Central memory CD8-positive, alpha-beta T cell (primary cell): ENCODE measurements around the gene FSCN2.

Experiments
- ATAC-seq: fragments of 150-1000 bp; cut with Tn5 transposase; replicated peaks from 2 replicates; pipeline ENCODE4 v1.10.0; 2022; ENCODE audit warnings: mild to moderate bottlenecking, moderate FRiP score, moderate number of reproducible peaks; ENCODE audit not compliant: poor library complexity, severe bottlenecking; ENCODE audit errors: extremely low read depth
- DNase-seq, 2 donors: peaks; one replicate each; pipeline ENCODE4 v3.0.0; 2021; ENCODE audit warnings: low spot score in 2 of 2
- H3K27ac Mint-ChIP-seq: one replicate; pipeline ENCODE4 v1.8.0; 2022; ENCODE audit warnings: low read depth, mild to moderate bottlenecking, moderate library complexity, mixed read lengths
- H3K27me3 Mint-ChIP-seq: one replicate; pipeline ENCODE4 v1.8.0; 2022; ENCODE audit warnings: mixed read lengths
- H3K36me3 Mint-ChIP-seq: one replicate; pipeline ENCODE4 v1.8.0; 2022; ENCODE audit warnings: mild to moderate bottlenecking, moderate library complexity, mixed read lengths; ENCODE audit not compliant: insufficient read depth
- H3K4me1 Mint-ChIP-seq: one replicate; pipeline ENCODE4 v1.8.0; 2022; ENCODE audit warnings: mixed read lengths
- H3K4me3 Mint-ChIP-seq: one replicate; pipeline ENCODE4 v1.8.0; 2022; ENCODE audit warnings: mild to moderate bottlenecking, moderate library complexity, mixed read lengths
- H3K9me3 Mint-ChIP-seq: one replicate; pipeline ENCODE4 v1.8.0; 2022; ENCODE audit warnings: mixed read lengths

Gene FSCN2

GRCh38 chr17:81494626-81495377 is 33.4 kb upstream of the FSCN2 start:
- H3K4me1 Mint-ChIP-seq, result no peaks in the 10 kb centered on the region
- H3K27me3 Mint-ChIP-seq, result peaks cover 45% of the 10 kb centered on the region
- no peak for ATAC-seq

GRCh38 chr17:81498953-81499600 is 29.1 kb upstream of the FSCN2 start:
- H3K36me3 Mint-ChIP-seq, result no peaks in the 10 kb centered on the region
- DNase-seq (no peak), ATAC-seq (no peak)
- H3K4me3 Mint-ChIP-seq, result no peak overlapping the region
- no peak overlapping the region for H3K27ac Mint-ChIP-seq
- H3K4me1 Mint-ChIP-seq, result no peaks in the 10 kb centered on the region
- peaks cover 11% of the 10 kb centered on the region for H3K27me3 Mint-ChIP-seq
- no peaks in the 10 kb centered on the region for H3K9me3 Mint-ChIP-seq

More at GRCh38 chr17:81494626-81495377, 33.4 kb upstream of the FSCN2 start:
- Mint-ChIP-seq H3K9me3 (no peaks in the 10 kb centered on the region), H3K27ac (no peak overlapping the region), H3K4me3 (no peak overlapping the region), H3K36me3 (no peaks in the 10 kb centered on the region)
- no peak for DNase-seq

GRCh38 chr17:81499601-81499970 is 28.6 kb upstream of the FSCN2 start:
- H3K9me3 Mint-ChIP-seq, result no peaks in the 10 kb centered on the region
- DNase-seq (no peak), ATAC-seq (no peak)
- no peaks in the 10 kb centered on the region for H3K4me1 Mint-ChIP-seq
- no peak overlapping the region for H3K27ac Mint-ChIP-seq
- peaks cover 6% of the 10 kb centered on the region for H3K27me3 Mint-ChIP-seq
- no peaks in the 10 kb centered on the region for H3K36me3 Mint-ChIP-seq
- no peak overlapping the region for H3K4me3 Mint-ChIP-seq

- H3K9me3 Mint-ChIP-seq, result no peaks in the 10 kb centered on the region
- no peak overlapping the region for H3K4me3 Mint-ChIP-seq
- DNase-seq (no peak), ATAC-seq (no peak)
- no peaks in the 10 kb centered on the region for H3K36me3 Mint-ChIP-seq
- no peak overlapping the region for H3K27ac Mint-ChIP-seq
- H3K27me3 Mint-ChIP-seq, result peaks cover 1% of the 10 kb centered on the region
- H3K4me1 Mint-ChIP-seq, result no peaks in the 10 kb centered on the region
Measured at GRCh38 chr17:81500047-81500446, 28.1 kb upstream of the FSCN2 start.

DNA sequence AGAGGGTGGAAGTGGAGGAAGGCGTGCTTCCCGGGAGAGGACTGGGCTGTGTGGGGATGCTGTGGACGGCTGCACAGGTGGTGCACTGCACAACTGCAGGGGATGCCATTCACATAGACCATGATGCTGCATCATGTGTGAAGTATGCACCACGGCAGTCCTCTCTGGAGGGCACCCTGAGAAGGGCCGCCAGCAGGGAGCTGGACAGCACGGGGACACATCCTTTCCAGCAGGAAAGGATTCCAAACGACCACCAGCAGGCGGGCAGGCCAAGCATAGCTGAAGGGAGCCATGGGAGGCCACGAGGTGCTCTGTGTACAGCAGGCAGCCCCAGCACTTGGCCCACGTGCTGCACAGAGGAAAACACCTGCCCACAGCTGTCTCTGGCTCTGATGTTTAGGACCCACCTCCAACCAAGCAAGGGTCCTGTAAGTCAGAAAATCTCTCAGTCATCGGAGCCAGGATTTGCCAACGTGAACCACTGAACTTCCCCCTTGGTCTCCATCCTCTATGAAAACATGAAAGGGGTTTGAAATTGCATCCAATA is 25.6 kb upstream of the FSCN2 start:
- ATAC-seq (no peak), DNase-seq (no peak)
- H3K27ac Mint-ChIP-seq, result no peak overlapping the region
- no peaks in the 10 kb centered on the region for H3K9me3 Mint-ChIP-seq
- no peak overlapping the region for H3K4me3 Mint-ChIP-seq
- H3K36me3 Mint-ChIP-seq, result peaks cover under 1% of the 10 kb centered on the region
- no peaks in the 10 kb centered on the region for H3K27me3 Mint-ChIP-seq
- peaks cover 1% of the 10 kb centered on the region for H3K4me1 Mint-ChIP-seq

GRCh38 chr17:81503619-81504018 is 24.6 kb upstream of the FSCN2 start:
- H3K27ac Mint-ChIP-seq, result no peak overlapping the region
- no peak for ATAC-seq
- peaks cover 12% of the 10 kb centered on the region for H3K4me1 Mint-ChIP-seq
- no peaks in the 10 kb centered on the region for H3K27me3 Mint-ChIP-seq
- no peak overlapping the region for H3K4me3 Mint-ChIP-seq
- peaks cover 4% of the 10 kb centered on the region for H3K36me3 Mint-ChIP-seq
- no peaks in the 10 kb centered on the region for H3K9me3 Mint-ChIP-seq
- DNase-seq, result no peak

- Mint-ChIP-seq H3K27me3 (no peaks in the 10 kb centered on the region), H3K4me3 (peak overlapping the region; percentile 100), H3K4me1 (peaks cover 47% of the 10 kb centered on the region), H3K36me3 (peaks cover 52% of the 10 kb centered on the region), H3K9me3 (no peaks in the 10 kb centered on the region), H3K27ac (peak overlapping the region; percentile 92)
- DNase-seq, result no peak
- no peak for ATAC-seq
Measured at GRCh38 chr17:81508639-81509206, 19.5 kb upstream of the FSCN2 start.

DNA sequence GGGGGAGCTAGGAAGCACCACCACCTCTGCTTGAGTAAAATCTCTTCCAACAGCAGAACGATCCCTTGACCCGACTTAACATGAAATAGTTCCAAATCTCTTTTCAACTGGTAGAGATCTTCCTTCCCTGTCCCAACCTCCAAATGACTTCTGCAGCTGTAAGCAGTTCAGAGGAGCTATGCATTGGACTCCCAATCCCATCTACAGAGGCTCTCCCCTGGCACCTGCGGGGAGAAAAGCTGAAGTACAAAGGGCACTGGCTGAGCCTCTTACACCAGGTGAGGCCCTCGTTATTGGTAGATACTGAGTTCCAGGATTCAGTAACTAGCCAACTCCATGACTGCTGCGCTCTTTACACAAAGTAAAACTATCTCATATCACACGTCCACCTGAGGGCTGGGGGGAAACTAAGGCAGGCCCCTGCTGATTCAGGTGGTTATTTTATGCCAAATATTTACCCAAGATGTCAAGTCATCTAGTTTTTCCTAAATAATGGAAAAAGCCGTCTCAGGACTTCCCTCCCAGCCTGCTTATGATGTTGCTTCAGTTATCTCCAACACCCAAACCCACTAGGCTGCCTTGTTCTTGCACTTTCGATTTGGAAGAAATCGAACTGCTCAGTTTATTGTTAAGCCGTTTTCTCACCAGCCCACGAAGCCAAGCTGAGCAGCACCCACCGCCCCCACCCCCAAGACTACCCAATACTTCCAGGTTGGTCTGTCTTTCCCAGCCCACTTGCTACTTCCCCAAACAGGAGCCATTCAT is 18.8 kb upstream of the FSCN2 start:
- ATAC-seq, result no peak
- Mint-ChIP-seq H3K4me1 (peaks cover 47% of the 10 kb centered on the region), H3K27ac (peak overlapping the region; percentile 92), H3K9me3 (no peaks in the 10 kb centered on the region), H3K27me3 (no peaks in the 10 kb centered on the region), H3K4me3 (peak overlapping the region; percentile 100), H3K36me3 (peaks cover 55% of the 10 kb centered on the region)
- DNase-seq, result no peak

DNA sequence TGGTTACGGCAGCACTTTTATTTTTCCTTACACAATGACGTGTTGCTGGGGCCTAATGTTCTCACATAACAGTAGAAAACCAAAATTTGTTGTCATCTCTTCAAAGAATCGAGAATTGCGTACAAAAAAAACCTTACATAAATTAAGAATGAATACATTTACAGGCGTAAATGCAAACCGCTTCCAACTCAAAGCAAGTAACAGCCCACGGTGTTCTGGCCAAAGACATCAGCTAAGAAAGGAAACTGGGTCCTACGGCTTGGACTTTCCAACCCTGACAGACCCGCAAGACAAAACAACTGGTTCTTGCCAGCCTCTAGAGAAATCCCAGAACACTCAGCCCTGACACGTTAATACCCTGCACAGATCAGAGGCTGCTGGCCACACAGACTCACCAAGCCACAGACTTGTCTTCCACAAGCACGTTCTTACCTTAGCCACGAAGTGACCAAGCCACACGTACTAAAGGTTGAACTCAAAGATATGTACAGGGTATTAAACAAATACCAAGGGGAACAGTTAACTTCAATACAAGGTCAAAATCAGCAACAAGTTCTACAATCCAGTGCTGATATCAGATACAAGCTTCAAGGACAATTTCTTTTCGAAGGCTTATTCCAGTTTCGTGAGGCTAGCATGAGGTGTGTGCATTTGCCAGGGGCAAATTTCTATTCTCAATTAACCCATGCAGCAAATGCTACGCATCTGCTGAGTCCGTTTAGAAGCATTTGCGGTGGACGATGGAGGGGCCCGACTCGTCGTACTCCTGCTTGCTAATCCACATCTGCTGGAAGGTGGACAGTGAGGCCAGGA is 18.0 kb upstream of the FSCN2 start:
- H3K4me1 Mint-ChIP-seq, result peaks cover 49% of the 10 kb centered on the region
- H3K27ac Mint-ChIP-seq, result peak overlapping the region; percentile 92
- peaks cover 55% of the 10 kb centered on the region for H3K36me3 Mint-ChIP-seq
- no peaks in the 10 kb centered on the region for H3K9me3 Mint-ChIP-seq
- H3K27me3 Mint-ChIP-seq, result no peaks in the 10 kb centered on the region
- no peak for DNase-seq
- no peak for ATAC-seq
- H3K4me3 Mint-ChIP-seq, result peak overlapping the region; percentile 100

- DNase-seq, result peak in 1 of 2 donors; percentile 37
- no peak for ATAC-seq
- Mint-ChIP-seq H3K4me3 (peak overlapping the region; percentile 100), H3K27ac (peak overlapping the region; percentile 92), H3K36me3 (peaks cover 58% of the 10 kb centered on the region), H3K4me1 (peaks cover 56% of the 10 kb centered on the region), H3K27me3 (no peaks in the 10 kb centered on the region), H3K9me3 (no peaks in the 10 kb centered on the region)
Measured at GRCh38 chr17:81510785-81511553, 17.2 kb upstream of the FSCN2 start.

- Mint-ChIP-seq H3K27me3 (no peaks in the 10 kb centered on the region), H3K27ac (peak overlapping the region; percentile 92), H3K4me1 (peaks cover 61% of the 10 kb centered on the region), H3K4me3 (peak overlapping the region; percentile 100), H3K9me3 (no peaks in the 10 kb centered on the region), H3K36me3 (peaks cover 58% of the 10 kb centered on the region)
- ATAC-seq (no peak), DNase-seq (no peak)
Measured at GRCh38 chr17:81511554-81511803, 16.7 kb upstream of the FSCN2 start.
